Nucleus accumbens (tissue), 56 donors: ENCODE data around the gene SNX32.

Experiments used
- DNase-seq, 56 donors: peaks; one replicate each; lab custom pipeline; 2025; lab: John Stamatoyannopoulos, UW

Gene SNX32

DNA sequence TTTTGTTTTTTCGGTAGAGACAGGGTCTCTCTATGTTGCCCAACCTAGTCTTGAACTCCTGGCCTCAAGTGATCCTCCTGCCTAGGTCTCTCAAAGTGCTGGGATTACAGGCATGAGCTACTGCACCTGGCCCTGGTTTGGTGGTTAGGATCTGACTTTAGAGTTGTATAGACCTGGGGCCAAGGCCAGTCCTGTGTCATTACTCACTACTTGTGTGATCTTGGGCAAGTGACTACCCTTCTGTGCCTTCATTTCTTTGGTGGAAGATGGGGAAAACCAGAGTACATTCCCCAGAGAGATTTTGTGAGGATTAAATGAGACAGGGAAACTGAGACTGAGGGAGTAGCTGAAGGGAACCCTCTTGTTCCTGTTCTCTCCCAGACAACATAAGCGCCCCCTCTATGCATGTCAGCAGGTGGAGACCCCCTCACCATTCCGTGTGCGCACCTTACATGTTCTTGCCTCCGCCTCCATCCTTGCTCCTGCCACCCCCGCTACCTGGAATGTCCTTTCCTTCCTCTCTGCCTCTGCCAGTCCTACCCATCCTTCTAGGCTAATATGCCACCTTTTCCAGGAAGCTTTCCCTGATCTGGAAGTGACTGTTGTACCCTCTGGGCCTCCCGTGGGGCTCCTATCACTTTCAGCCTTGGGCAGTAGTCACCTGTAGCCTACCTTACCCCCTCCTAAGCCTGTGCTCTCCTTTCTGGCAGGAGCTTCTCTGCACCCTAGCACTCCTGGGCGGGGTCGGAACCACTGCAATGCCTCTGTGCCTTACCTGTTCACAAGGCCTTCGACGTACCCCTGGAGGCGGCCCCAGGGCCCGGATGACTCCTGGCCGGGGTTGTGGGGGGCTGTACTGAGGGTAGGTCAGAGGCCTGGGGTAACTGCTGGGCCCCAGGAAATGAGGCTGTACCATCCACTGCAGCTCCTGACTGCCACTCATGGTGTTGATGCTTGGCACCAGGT, 62.6 kb downstream of the SNX32 start:
- no peak for DNase-seq

DNA sequence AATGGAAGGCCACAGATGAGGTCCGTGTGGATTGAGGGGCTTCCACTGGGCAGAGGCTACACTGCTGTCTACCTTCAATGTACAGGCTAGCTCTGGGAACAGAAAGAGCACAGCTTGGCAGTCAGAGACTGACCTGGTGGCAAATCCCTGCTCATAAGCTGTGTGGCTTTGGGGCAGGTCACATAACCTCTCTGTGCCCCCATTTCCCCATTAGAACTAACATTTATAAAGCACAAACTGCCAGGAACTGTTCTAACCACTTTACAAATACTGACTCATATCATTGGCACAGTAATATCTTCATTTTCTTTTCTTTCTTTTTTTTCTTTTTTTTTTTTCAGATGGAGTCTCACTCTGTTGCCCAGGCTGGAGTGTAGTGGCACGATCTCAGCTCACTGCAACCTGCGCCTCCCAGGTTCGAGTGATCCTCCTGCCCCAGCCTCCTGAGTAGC, 63.3 kb downstream of the SNX32 start:
- no peak for DNase-seq

DNA sequence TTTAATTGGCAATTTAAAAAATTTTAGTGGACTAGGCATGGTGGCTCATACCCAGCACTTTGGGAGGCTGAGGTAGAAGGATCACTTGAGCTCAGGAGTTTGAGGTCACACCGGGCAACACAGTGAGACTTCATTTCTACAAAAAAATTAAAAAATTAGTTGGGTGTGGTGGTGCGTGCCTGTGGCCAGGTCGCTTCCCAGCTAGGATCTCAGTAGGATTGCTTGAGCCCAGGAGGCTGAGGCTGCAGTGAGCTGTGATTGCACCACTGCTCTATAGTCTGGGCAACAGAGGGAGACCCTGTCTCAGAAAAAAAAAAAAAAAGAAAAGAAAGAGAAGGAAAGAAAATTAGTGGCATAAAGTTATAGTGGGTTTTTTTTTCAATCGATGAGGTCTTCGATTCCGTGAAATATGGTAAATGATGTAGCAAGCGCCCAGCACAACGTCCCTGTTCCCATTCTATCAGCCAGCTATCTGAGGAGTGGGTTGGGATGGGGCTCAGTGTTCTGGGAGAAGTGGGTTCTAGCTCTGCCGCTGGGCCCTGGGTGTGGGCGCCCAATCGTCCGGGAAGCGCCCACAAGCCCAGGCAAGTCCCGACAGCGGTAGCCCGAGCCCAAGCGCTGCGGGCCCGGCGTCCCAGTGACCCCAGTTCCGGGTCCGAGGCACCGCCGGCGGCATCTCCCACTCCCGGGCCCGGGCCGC, 65.0 kb downstream of the SNX32 start:
- no peak for DNase-seq

DNA sequence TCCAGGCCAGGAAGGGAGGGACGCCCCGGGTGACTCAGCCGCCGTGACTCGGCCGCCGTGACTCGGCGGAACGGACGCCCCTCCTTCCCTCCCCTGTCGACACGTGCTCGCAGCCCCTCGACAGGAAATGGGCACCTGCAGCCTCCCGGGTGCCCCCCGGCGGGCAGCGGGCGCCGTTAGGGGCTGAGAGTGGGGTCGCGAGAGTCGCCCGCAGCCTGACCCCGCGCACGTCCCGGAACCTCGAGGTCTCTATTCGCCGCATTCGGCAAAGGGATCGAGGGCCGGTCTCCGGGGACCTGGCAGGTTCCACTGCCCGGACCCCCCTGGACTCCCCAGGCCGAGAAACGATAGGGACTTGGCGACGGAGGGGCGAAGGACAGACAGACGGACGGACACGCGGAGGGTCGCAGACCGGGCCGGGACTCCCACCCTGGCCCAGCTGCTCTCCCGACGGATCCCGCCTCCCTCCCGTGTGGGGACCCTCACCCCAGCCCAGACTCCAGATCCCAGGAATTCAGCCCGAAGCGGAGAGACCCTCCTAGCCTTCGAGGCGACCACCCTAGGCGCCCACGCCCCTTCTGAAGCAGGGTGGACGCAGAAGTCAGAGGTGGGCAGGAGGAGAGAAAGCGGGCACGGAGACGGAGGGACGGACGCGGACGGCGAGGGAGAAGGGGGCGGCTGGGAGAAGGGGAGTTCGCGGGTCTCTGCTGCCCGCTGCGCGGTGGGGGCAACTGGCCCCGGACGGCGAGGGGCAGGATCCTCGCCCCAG, 65.8 kb downstream of the SNX32 start:
- peak in 1 of 56 donors; percentile 44 for DNase-seq

DNA sequence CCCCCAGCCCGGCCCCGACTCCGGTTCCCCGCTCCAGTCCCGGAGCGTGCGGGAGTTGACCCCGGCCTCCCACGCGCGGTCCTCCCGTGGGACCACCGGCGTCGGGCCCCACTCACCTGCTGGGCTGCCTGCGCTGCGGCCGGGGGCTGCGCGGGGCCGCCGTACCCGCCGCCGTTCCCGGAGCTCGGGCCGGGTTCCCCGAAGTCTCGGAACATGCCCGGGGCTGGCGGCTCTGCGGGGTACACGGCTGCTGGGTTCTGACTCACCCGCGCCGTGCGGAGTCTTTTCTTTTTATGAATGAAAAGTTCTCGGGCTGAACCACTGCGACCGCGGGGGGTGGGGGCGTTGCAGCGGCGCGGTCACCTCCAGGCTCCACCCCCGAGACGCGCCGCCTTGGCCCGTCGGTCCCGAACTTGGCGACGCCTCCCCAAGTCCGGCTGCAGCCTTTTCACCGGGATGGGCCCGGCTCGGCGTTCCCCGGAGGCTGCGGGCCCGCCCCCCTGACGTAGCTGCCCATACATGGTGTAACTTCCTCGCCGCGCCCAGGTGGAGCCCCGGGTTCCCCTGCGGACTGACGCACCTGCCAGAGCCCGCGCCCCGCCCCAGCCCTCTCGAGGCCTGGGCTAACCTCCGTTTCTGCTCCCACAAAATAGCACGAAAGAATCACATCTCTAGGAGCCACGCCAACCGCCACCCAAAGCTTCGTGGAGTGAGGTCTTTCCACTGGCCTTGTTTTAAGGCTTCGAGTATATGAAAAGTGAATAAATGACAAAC, 66.5 kb downstream of the SNX32 start, which contains the start of gene FOSL1:
Gene FOSL1, minus strand, starts transcription at position 264 of the 774 bp plus-strand sequence. Its CDS starts 49 bp downstream, at position 215.
- DNase-seq: peak in 45 of 56 donors; percentile 15 to 95 (median 50)

DNA sequence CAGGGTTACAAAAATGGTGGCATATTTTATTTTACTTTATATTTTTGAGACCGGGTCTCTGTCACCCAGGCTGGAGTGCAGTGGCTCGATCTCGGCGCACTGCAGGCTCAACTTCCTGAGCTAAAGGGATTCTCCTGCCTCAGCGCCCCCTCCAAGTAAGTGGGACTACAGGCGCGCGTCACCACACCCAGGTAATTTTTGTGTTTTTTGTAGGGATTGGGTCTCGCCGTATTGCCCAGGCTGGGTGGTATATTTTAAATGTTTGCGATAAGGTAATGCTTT, 67.1 kb downstream of the SNX32 start:
- DNase-seq: no peak

DNA sequence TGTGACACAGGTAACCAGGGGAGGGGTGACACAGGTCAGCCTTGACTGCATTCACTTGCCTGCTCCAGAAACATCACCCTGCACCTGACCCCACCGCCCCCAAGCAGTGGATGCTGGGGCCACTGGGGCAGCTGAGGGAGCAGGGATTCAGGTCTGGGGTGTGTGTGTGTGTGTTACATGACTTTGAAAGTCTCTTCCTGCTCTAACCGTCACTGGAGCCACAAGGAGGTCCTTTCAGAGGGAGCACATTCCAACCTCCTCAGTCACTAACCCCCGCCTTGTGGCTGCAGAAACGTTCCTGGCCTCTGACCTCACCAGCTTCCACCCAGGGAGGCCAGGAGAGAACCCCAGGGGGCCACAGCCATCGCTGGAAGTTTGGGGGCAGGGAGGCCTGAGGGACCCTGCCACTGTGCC, 69.3 kb downstream of the SNX32 start:
- no peak for DNase-seq
